ENCODE measurements around the gene SORCS3.

The SORCS3 gene

GRCh38 chr10:104872691-104873090, 231.6 kb downstream of the SORCS3 start:
- no peak for DNase-seq

GRCh38 chr10:104873161-104873560, 232.1 kb downstream of the SORCS3 start:
- no peak for DNase-seq

GRCh38 chr10:104875561-104875960, 234.5 kb downstream of the SORCS3 start:
- no peak for DNase-seq

GRCh38 chr10:104880624-104881398, 239.7 kb downstream of the SORCS3 start:
- DNase-seq: no peak

GRCh38 chr10:104881740-104882139, 240.7 kb downstream of the SORCS3 start:
- DNase-seq: no peak

- no peak for DNase-seq
These were observed 252.0 kb downstream of the SORCS3 start for GRCh38 chr10:104892879-104893617.

GRCh38 chr10:104893701-104894100, 252.6 kb downstream of the SORCS3 start:
- no peak for DNase-seq

GRCh38 chr10:104894681-104895080, 253.6 kb downstream of the SORCS3 start:
- no peak for DNase-seq

GRCh38 chr10:104895541-104895940, 254.5 kb downstream of the SORCS3 start:
- DNase-seq: no peak

GRCh38 chr10:104895981-104896380, 254.9 kb downstream of the SORCS3 start:
- no peak for DNase-seq

GRCh38 chr10:104897696-104898095, 256.6 kb downstream of the SORCS3 start:
- no peak for DNase-seq

GRCh38 chr10:104899779-104900178, 258.7 kb downstream of the SORCS3 start:
- no peak for DNase-seq

GRCh38 chr10:104903433-104903832, 262.3 kb downstream of the SORCS3 start:
- no peak for DNase-seq

- no peak for DNase-seq
These were observed 263.7 kb downstream of the SORCS3 start for GRCh38 chr10:104904753-104905323.

GRCh38 chr10:104906112-104906511, 265.0 kb downstream of the SORCS3 start:
- DNase-seq: no peak

GRCh38 chr10:104907521-104907920, 266.4 kb downstream of the SORCS3 start:
- no peak for DNase-seq

GRCh38 chr10:104908581-104908980, 267.5 kb downstream of the SORCS3 start:
- DNase-seq: no peak

- DNase-seq: no peak
These were observed 269.6 kb downstream of the SORCS3 start for GRCh38 chr10:104910712-104911111.

- DNase-seq: no peak
These were observed 272.3 kb downstream of the SORCS3 start for GRCh38 chr10:104913390-104913789.

GRCh38 chr10:104920476-104920875, 279.4 kb downstream of the SORCS3 start:
- no peak for DNase-seq

GRCh38 chr10:104921763-104922162, 280.7 kb downstream of the SORCS3 start:
- no peak for DNase-seq

- DNase-seq: no peak
These were observed 281.7 kb downstream of the SORCS3 start for GRCh38 chr10:104922810-104923209.

GRCh38 chr10:104923501-104923900, 282.4 kb downstream of the SORCS3 start:
- DNase-seq: no peak
